Peyer's patch (tissue), 4 donors: ENCODE data around the gene ZSWIM3.

Experiments used
- POLR2A ChIP-seq, 2 donors: fragments of 450-650 bp; IDR thresholded peaks; one replicate each; pipeline ENCODE4 v1.5.1; 2017; ENCODE audit warnings: antibody characterized with exemption in 2 of 2, mild to moderate bottlenecking in 2 of 2, moderate library complexity in 2 of 2
- TF ChIP-seq, protein P1 (sequence below), 6 experiments: fragments of 450-650 bp in 4 of 6; fragments of 200-600 bp in 2 of 6; sonication (generic) in 1 of 6; IDR thresholded peaks; one replicate each; pipeline ENCODE4 v1.5.1; 2017 to 2019; ENCODE audit warnings: antibody characterized with exemption in 6 of 6, mild to moderate bottlenecking in 3 of 6, moderate library complexity in 1 of 6

DNA sequence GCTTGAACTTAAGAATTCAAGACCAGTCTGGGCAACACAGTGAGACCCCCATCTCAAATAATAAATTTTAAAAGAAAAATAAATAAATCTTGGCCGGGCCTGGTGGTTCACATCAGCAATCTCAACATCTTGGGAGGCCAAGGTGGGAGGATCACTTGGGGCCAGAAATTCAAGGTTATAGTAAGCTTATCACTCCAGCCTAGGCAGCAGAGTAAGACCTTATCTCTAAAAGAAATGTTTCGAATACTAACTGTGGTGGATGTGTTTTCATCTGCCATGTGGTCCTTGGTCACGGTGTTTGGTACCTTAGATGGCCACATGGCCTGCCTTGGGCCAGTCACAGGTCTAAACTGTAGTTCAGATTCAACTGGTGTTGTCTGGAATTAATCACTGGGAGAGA is 39.2 kb upstream of the ZSWIM3 start:
- TF ChIP-seq, protein P1, sequence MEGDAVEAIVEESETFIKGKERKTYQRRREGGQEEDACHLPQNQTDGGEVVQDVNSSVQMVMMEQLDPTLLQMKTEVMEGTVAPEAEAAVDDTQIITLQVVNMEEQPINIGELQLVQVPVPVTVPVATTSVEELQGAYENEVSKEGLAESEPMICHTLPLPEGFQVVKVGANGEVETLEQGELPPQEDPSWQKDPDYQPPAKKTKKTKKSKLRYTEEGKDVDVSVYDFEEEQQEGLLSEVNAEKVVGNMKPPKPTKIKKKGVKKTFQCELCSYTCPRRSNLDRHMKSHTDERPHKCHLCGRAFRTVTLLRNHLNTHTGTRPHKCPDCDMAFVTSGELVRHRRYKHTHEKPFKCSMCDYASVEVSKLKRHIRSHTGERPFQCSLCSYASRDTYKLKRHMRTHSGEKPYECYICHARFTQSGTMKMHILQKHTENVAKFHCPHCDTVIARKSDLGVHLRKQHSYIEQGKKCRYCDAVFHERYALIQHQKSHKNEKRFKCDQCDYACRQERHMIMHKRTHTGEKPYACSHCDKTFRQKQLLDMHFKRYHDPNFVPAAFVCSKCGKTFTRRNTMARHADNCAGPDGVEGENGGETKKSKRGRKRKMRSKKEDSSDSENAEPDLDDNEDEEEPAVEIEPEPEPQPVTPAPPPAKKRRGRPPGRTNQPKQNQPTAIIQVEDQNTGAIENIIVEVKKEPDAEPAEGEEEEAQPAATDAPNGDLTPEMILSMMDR (IDR thresholded peaks at IDR 0.05): no peak
- no peak for TF ChIP-seq POLR2A (IDR thresholded peaks at IDR 0.05)
